ENCODE data around the gene AADACL2. TPM values are rescaled to one million over a fixed set of nuclear protein-coding genes. Genes with fewer than 3 reads are reported as not detected.

AADACL2 gene
- not detected in 2 replicates for total RNA-seq (2014; rRNA removed; shearing (Covaris generic))
- not detected in 2 replicates for polyA plus RNA-seq (2016; fragmentation: Nextera tagmentation; extraction: Ambion mirVana)
- long read RNA-seq = 0 reads

GRCh38 chr3:151733613-151734012 lies at the start of gene AADACL2:
Gene AADACL2, plus strand, starts transcription at chr3:151733927. Its CDS starts 109 bp downstream, at chr3:151734036.
- no peaks in the 10 kb centered on the region for H4K20me1 ChIP-seq (replicated peaks; ENCODE audit: insufficient read depth)
- H3K9me3 Mint-ChIP-seq = peaks cover 10% of the 10 kb centered on the region

More at GRCh38 chr3:151733613-151734012, at the start of gene AADACL2:
- Mint-ChIP-seq H3K4me1 (no peaks in the 10 kb centered on the region), H3K36me3 (ENCODE audit: low read depth) (no peaks in the 10 kb centered on the region), H3K4me3 (no peak within 1 kb of the TSS), H3K27ac (no peak within 1 kb of the TSS), H3K27me3 (ENCODE audit: insufficient read depth, low read depth, poor library complexity) (peaks cover 2% of the 10 kb centered on the region)
- Histone ChIP-seq H3K27ac (ENCODE audit: low read depth) (no peak within 1 kb of the TSS), H3K79me2 (replicated peaks; ENCODE audit: insufficient read depth) (no peaks in the 10 kb centered on the region), H3F3A (replicated peaks; ENCODE audit: low read depth) (no peaks in the 10 kb centered on the region), H3K9me2 (ENCODE audit: insufficient read depth) (no peaks in the 10 kb centered on the region), H3K4me2 (no peak within 1 kb of the TSS), H3K36me3 (ENCODE audit: insufficient read depth) (no peaks in the 10 kb centered on the region), H3K27me3 (ENCODE audit: insufficient read depth) (no peaks in the 10 kb centered on the region), H2AFZ (no peak within 1 kb of the TSS; the same call in 1 of the 2 replicates), H3K4me3 (no peak within 1 kb of the TSS), H3K4me1 (ENCODE audit: insufficient read depth) (no peaks in the 10 kb centered on the region)
- no peak for DNase-seq (ENCODE audit: low spot score)
- TF ChIP-seq NANOG (IDR thresholded peaks at IDR 0.05; ENCODE audit: borderline replicate concordance) (no peak), ZNF331 (CRISPR knock-in tag; IDR thresholded peaks at IDR 0.05; ENCODE audit: low read depth) (no peak), ZNF462 (CRISPR knock-in tag; IDR thresholded peaks at IDR 0.05) (no peak), EZH2phosphoT487 (IDR thresholded peaks at IDR 0.05; ENCODE audit: unreplicated experiment) (no peak), EZH2 (IDR thresholded peaks at IDR 0.05; ENCODE audit: low read depth, unreplicated experiment) (no peak), REST (IDR thresholded peaks at IDR 0.05; ENCODE audit: unreplicated experiment) (no peak), STAT1 (IDR thresholded peaks at IDR 0.05; ENCODE audit: unreplicated experiment) (no peak), ETS1 (IDR thresholded peaks at IDR 0.05) (no peak)
- ATAC-seq = no peak
